Measurements from ENCODE around the gene COPG2.

The COPG2 gene

GRCh38 chr7:130488392-130489139 is 180.0 kb downstream of the COPG2 start:
- H3K36me3 ChIP-seq: no peaks in the 10 kb centered on the region
- DNase-seq: no peak
- H3K4me3 ChIP-seq (ENCODE audit: low read depth, low read length): no peak overlapping the region
- no peak for TF ChIP-seq CTCF (IDR thresholded peaks at IDR 0.05; ENCODE audit: low read depth, low read length)
- no peaks in the 10 kb centered on the region for H3K27me3 ChIP-seq (ENCODE audit: insufficient read depth, low read depth, severe bottlenecking)
- no peak overlapping the region for H3K27ac ChIP-seq
- H3K9me3 ChIP-seq (ENCODE audit: severe bottlenecking): peaks cover 11% of the 10 kb centered on the region

- Histone ChIP-seq H3K9me3 (ENCODE audit: severe bottlenecking) (peaks cover under 1% of the 10 kb centered on the region), H3K27ac (no peak overlapping the region), H3K36me3 (no peaks in the 10 kb centered on the region), H3K27me3 (ENCODE audit: insufficient read depth, low read depth, severe bottlenecking) (no peaks in the 10 kb centered on the region), H3K4me3 (ENCODE audit: low read depth, low read length) (no peak overlapping the region)
- no peak for DNase-seq
- TF ChIP-seq CTCF (IDR thresholded peaks at IDR 0.05; ENCODE audit: low read depth, low read length): no peak
Measured at GRCh38 chr7:130486954-130487436, 181.6 kb downstream of the COPG2 start.

GRCh38 chr7:130486114-130486953 is 182.2 kb downstream of the COPG2 start:
- no peak overlapping the region for H3K4me3 ChIP-seq (ENCODE audit: low read depth, low read length)
- H3K27me3 ChIP-seq (ENCODE audit: insufficient read depth, low read depth, severe bottlenecking): no peaks in the 10 kb centered on the region
- H3K9me3 ChIP-seq (ENCODE audit: severe bottlenecking): no peaks in the 10 kb centered on the region
- peak; percentile 14 for DNase-seq
- no peak overlapping the region for H3K27ac ChIP-seq
- TF ChIP-seq CTCF (IDR thresholded peaks at IDR 0.05; ENCODE audit: low read depth, low read length): 0 out of 2 replicates have a peak, but pooled peaks have one; percentile 23
- H3K36me3 ChIP-seq: no peaks in the 10 kb centered on the region

GRCh38 chr7:130485734-130486113 is 182.8 kb downstream of the COPG2 start:
- H3K27ac ChIP-seq: no peak overlapping the region
- no peak overlapping the region for H3K4me3 ChIP-seq (ENCODE audit: low read depth, low read length)
- DNase-seq: no peak
- TF ChIP-seq CTCF (IDR thresholded peaks at IDR 0.05; ENCODE audit: low read depth, low read length): no peak
- no peaks in the 10 kb centered on the region for H3K27me3 ChIP-seq (ENCODE audit: insufficient read depth, low read depth, severe bottlenecking)
- H3K9me3 ChIP-seq (ENCODE audit: severe bottlenecking): no peaks in the 10 kb centered on the region
- no peaks in the 10 kb centered on the region for H3K36me3 ChIP-seq

GRCh38 chr7:130483031-130483430 is 185.5 kb downstream of the COPG2 start:
- no peak for TF ChIP-seq CTCF (IDR thresholded peaks at IDR 0.05; ENCODE audit: low read depth, low read length)
- no peak overlapping the region for H3K27ac ChIP-seq
- no peak for DNase-seq
- no peaks in the 10 kb centered on the region for H3K36me3 ChIP-seq
- peaks cover 2% of the 10 kb centered on the region for H3K9me3 ChIP-seq (ENCODE audit: severe bottlenecking)
- H3K27me3 ChIP-seq (ENCODE audit: insufficient read depth, low read depth, severe bottlenecking): no peaks in the 10 kb centered on the region
- H3K4me3 ChIP-seq (ENCODE audit: low read depth, low read length): no peak overlapping the region
